ENCODE measurements around the gene RNF157. TPM values are rescaled to one million over a fixed set of nuclear protein-coding genes. Genes with fewer than 3 reads are reported as not detected.

The RNF157 gene
- total RNA-seq, 1 experiment from 2014 or later, result 4.0 TPM

DNA sequence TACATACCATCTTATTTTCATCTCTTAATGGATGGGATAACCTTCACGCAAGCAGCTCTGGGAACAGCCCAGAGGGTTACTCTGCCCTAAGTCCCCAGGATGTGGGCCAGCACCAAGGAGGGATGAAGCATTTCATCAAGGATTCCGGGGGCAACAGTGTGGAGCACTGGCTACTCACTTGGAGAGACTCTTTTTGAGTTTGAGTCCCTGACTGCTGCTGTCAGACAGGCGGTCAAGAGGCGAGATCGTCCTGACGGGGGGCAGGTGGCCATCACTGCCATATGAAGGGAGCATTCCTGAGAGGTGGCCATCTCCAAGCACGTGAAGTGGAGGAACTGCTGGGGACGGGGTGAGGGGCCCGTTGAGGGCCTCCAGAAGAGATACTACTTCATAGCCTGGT, 81.1 kb downstream of the RNF157 start:
- DNase-seq (ENCODE audit: low read depth, low spot score), result no peak
- Histone ChIP-seq H3K4me3 (ENCODE audit: low read depth in 2 of 2, low read length in 2 of 2) (no peak overlapping the region), H3K36me3 (ENCODE audit: control insufficient read depth, insufficient read depth, low read length) (no peaks in the 10 kb centered on the region), H3K27me3 (ENCODE audit: control insufficient read depth, insufficient read depth, low read length) (no peaks in the 10 kb centered on the region), H3K4me1 (ENCODE audit: control insufficient read depth, insufficient read depth, low read length) (no peaks in the 10 kb centered on the region), H3K27ac (ENCODE audit: low read length) (no peak overlapping the region), H3K9me3 (ENCODE audit: control insufficient read depth, insufficient read depth, low read depth, low read length) (no peaks in the 10 kb centered on the region)
- intact Hi-C loops (cut with micrococcal nuclease; ENCODE audit: unreplicated experiment) (no loop called here), in situ Hi-C loops (cut with HindIII; ENCODE audit: low pct_unique_long_range_greater_than_20kb, low sequenced_read_pairs) (no loop called here)
- CTCF ChIA-PET, result no interaction called here
- POLR2A ChIA-PET, result no interaction called here
- BruUV-seq (replicated peaks), result no TSS peak
- TF ChIP-seq, protein P1, sequence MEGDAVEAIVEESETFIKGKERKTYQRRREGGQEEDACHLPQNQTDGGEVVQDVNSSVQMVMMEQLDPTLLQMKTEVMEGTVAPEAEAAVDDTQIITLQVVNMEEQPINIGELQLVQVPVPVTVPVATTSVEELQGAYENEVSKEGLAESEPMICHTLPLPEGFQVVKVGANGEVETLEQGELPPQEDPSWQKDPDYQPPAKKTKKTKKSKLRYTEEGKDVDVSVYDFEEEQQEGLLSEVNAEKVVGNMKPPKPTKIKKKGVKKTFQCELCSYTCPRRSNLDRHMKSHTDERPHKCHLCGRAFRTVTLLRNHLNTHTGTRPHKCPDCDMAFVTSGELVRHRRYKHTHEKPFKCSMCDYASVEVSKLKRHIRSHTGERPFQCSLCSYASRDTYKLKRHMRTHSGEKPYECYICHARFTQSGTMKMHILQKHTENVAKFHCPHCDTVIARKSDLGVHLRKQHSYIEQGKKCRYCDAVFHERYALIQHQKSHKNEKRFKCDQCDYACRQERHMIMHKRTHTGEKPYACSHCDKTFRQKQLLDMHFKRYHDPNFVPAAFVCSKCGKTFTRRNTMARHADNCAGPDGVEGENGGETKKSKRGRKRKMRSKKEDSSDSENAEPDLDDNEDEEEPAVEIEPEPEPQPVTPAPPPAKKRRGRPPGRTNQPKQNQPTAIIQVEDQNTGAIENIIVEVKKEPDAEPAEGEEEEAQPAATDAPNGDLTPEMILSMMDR (IDR thresholded peaks at IDR 0.05), result no peak
- TF ChIP-seq POLR2AphosphoS5 (IDR thresholded peaks at IDR 0.05; ENCODE audit: low read depth, low read length), result no peak
- ATAC-seq, result no peak

DNA sequence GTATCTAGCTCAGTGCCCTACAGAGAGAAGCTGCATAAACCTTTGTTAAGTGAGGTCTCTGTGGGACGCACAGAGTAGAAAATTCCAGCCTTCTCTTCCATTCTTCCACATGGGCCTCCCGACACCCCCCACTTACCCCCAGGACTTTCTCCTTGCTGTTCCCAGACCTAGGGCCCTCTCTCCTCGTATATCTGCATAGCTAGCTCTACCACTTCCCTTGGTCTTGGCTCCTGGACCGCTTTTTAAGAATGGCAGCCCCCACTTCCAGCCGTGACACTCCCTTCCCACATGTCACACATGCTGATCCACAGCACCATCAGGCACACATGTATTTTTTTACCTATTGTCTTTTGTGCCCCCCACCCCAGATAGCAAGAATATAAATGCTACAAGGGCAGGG, 82.5 kb downstream of the RNF157 start:
- intact Hi-C loops (cut with micrococcal nuclease; ENCODE audit: unreplicated experiment), result no loop called here
- no peak overlapping the region for H3K27ac ChIP-seq (ENCODE audit: low read length)
- in situ Hi-C loops (cut with HindIII; ENCODE audit: low pct_unique_long_range_greater_than_20kb, low sequenced_read_pairs), result no loop called here
- no peaks in the 10 kb centered on the region for H3K27me3 ChIP-seq (ENCODE audit: control insufficient read depth, insufficient read depth, low read length)
- ATAC-seq (no peak; the same call in 1 of the 2 replicates), DNase-seq (ENCODE audit: low read depth, low spot score) (no peak)
- BruUV-seq (replicated peaks), result no TSS peak
- ChIA-PET POLR2A (no interaction called here), CTCF (interaction anchor here (0.5 to 0.9 kb wide), 3 partner anchors 9 to 1712 kb away, joined by 3 to 7 read pairs (median 3); no protein-coding TSS in a partner anchor)
- TF ChIP-seq, protein P2, sequence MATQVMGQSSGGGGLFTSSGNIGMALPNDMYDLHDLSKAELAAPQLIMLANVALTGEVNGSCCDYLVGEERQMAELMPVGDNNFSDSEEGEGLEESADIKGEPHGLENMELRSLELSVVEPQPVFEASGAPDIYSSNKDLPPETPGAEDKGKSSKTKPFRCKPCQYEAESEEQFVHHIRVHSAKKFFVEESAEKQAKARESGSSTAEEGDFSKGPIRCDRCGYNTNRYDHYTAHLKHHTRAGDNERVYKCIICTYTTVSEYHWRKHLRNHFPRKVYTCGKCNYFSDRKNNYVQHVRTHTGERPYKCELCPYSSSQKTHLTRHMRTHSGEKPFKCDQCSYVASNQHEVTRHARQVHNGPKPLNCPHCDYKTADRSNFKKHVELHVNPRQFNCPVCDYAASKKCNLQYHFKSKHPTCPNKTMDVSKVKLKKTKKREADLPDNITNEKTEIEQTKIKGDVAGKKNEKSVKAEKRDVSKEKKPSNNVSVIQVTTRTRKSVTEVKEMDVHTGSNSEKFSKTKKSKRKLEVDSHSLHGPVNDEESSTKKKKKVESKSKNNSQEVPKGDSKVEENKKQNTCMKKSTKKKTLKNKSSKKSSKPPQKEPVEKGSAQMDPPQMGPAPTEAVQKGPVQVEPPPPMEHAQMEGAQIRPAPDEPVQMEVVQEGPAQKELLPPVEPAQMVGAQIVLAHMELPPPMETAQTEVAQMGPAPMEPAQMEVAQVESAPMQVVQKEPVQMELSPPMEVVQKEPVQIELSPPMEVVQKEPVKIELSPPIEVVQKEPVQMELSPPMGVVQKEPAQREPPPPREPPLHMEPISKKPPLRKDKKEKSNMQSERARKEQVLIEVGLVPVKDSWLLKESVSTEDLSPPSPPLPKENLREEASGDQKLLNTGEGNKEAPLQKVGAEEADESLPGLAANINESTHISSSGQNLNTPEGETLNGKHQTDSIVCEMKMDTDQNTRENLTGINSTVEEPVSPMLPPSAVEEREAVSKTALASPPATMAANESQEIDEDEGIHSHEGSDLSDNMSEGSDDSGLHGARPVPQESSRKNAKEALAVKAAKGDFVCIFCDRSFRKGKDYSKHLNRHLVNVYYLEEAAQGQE (IDR thresholded peaks at IDR 0.05; ENCODE audit: insufficient read depth in 1 of 2, low read depth in 2 of 2, low read length in 1 of 2), result no peak
- TF ChIP-seq, protein P1 (IDR thresholded peaks at IDR 0.05), result no peak
- TF ChIP-seq SIN3A (IDR thresholded peaks at IDR 0.05; ENCODE audit: borderline replicate concordance, insufficient read depth, low read depth, low read length), result no peak
- no peak for TF ChIP-seq TCF7L2 (IDR thresholded peaks at IDR 0.05; ENCODE audit: low read depth, low read length)
- no peak for TF ChIP-seq POLR2AphosphoS5 (IDR thresholded peaks at IDR 0.05; ENCODE audit: low read depth, low read length)
- no peaks in the 10 kb centered on the region for H3K9me3 ChIP-seq (ENCODE audit: control insufficient read depth, insufficient read depth, low read depth, low read length)
- H3K4me3 ChIP-seq (ENCODE audit: low read depth in 2 of 2, low read length in 2 of 2), result no peak overlapping the region
- no peaks in the 10 kb centered on the region for H3K36me3 ChIP-seq (ENCODE audit: control insufficient read depth, insufficient read depth, low read length)
- no peaks in the 10 kb centered on the region for H3K4me1 ChIP-seq (ENCODE audit: control insufficient read depth, insufficient read depth, low read length)

DNA sequence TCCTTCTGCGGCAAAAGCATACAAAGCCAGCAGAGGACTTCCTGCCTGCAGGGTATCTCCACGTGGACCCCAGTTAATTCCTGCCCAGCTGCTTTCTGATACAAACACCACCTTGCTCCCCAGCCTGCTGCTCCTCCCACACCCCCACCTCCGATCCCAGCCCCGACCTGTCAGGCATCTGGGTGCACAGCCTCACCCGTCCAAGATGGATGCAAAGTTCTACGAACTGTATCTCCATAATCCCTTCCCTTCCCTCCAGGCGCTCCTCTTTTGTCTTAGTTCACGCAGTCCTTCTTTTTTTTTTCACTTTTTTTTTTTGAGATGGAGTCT, 83.7 kb downstream of the RNF157 start:
- no peak for TF ChIP-seq SIN3A (IDR thresholded peaks at IDR 0.05; ENCODE audit: borderline replicate concordance, insufficient read depth, low read depth, low read length)
- no peak for TF ChIP-seq TCF7L2 (IDR thresholded peaks at IDR 0.05; ENCODE audit: low read depth, low read length)
- TF ChIP-seq, protein P1 (IDR thresholded peaks at IDR 0.05), result no peak
- TF ChIP-seq POLR2AphosphoS5 (IDR thresholded peaks at IDR 0.05; ENCODE audit: low read depth, low read length), result no peak
- TF ChIP-seq, protein P2 (IDR thresholded peaks at IDR 0.05; ENCODE audit: insufficient read depth in 1 of 2, low read depth in 2 of 2, low read length in 1 of 2), result no peak
- H3K4me3 ChIP-seq (ENCODE audit: low read depth in 2 of 2, low read length in 2 of 2), result no peak overlapping the region
- no peaks in the 10 kb centered on the region for H3K27me3 ChIP-seq (ENCODE audit: control insufficient read depth, insufficient read depth, low read length)
- no peaks in the 10 kb centered on the region for H3K9me3 ChIP-seq (ENCODE audit: control insufficient read depth, insufficient read depth, low read depth, low read length)
- no peaks in the 10 kb centered on the region for H3K4me1 ChIP-seq (ENCODE audit: control insufficient read depth, insufficient read depth, low read length)
- DNase-seq (ENCODE audit: low read depth, low spot score) (no peak), ATAC-seq (no peak)
- no TSS peak for BruUV-seq (replicated peaks)
- POLR2A ChIA-PET, result no interaction called here
- in situ Hi-C loops (cut with HindIII; ENCODE audit: low pct_unique_long_range_greater_than_20kb, low sequenced_read_pairs) (no loop called here), intact Hi-C loops (cut with micrococcal nuclease; ENCODE audit: unreplicated experiment) (no loop called here)
- H3K36me3 ChIP-seq (ENCODE audit: control insufficient read depth, insufficient read depth, low read length), result no peaks in the 10 kb centered on the region
- H3K27ac ChIP-seq (ENCODE audit: low read length), result no peak overlapping the region
- CTCF ChIA-PET, result no interaction called here

All from Panc1 (cell line).